Type B pancreatic cell (in vitro differentiated cells): Measurements from ENCODE around the gene HBS1L. TPM values are rescaled to one million over a fixed set of nuclear protein-coding genes. Genes with fewer than 3 reads are reported as not detected.

Source experiments
- DNase-seq: peaks from one replicate; pipeline ENCODE4 v3.0.0; 2021; ENCODE audit warnings: mixed read lengths; ENCODE audit not compliant: unreplicated experiment; ENCODE audit errors: extremely low spot score
- H3K27ac Mint-ChIP-seq: 2 replicates; pipeline ENCODE4 v1.8.0; 2021; ENCODE audit warnings: mild to moderate bottlenecking, mixed read lengths
- H3K27me3 Mint-ChIP-seq: 2 replicates; pipeline ENCODE4 v1.8.0; 2021; ENCODE audit warnings: mixed read lengths
- H3K36me3 Mint-ChIP-seq: 2 replicates; pipeline ENCODE4 v1.8.0; 2021; ENCODE audit warnings: mixed read lengths
- H3K4me1 Mint-ChIP-seq: one replicate; pipeline ENCODE4 v1.8.0; 2021; ENCODE audit warnings: mixed read lengths; ENCODE audit not compliant: unreplicated experiment
- H3K4me3 Mint-ChIP-seq: 2 replicates; pipeline ENCODE4 v1.8.0; 2021; ENCODE audit warnings: mild to moderate bottlenecking, mixed read lengths
- H3K9me3 Mint-ChIP-seq: 2 replicates; pipeline ENCODE4 v1.8.0; 2021; ENCODE audit warnings: mixed read lengths
- CTCF ChIP-seq: fragments of 200-600 bp; sonication (generic); conservative IDR thresholded peaks from 2 replicates; pipeline ENCODE4 v1.5.0; 2021; ENCODE audit warnings: antibody characterized with exemption, mild to moderate bottlenecking
- total RNA-seq: library from RNA; stranded (reverse); gene quantifications from 2 replicates; pipeline ENCODE4 v1.2.1, GENCODE V29; 2021; ENCODE audit warnings: low replicate concordance

Gene HBS1L
- total RNA-seq, 1 donor from 2014 or later: 71.0 TPM

- Mint-ChIP-seq H3K4me3 (no peak overlapping the region), H3K27me3 (no peaks in the 10 kb centered on the region), H3K4me1 (peaks cover 12% of the 10 kb centered on the region), H3K27ac (no peak overlapping the region), H3K36me3 (no peaks in the 10 kb centered on the region), H3K9me3 (no peaks in the 10 kb centered on the region)
- DNase-seq: no peak
- TF ChIP-seq CTCF: no peak
Observed at GRCh38 chr6:134938896-134939295, 115.7 kb downstream of the HBS1L start.

GRCh38 chr6:134937426-134937825 is 117.2 kb downstream of the HBS1L start:
- no peak for TF ChIP-seq CTCF
- no peak overlapping the region for H3K4me3 Mint-ChIP-seq
- H3K27me3 Mint-ChIP-seq: no peaks in the 10 kb centered on the region
- H3K27ac Mint-ChIP-seq: no peak overlapping the region
- H3K4me1 Mint-ChIP-seq: peaks cover 12% of the 10 kb centered on the region
- H3K9me3 Mint-ChIP-seq: no peaks in the 10 kb centered on the region
- no peak for DNase-seq
- no peaks in the 10 kb centered on the region for H3K36me3 Mint-ChIP-seq

- no peaks in the 10 kb centered on the region for H3K9me3 Mint-ChIP-seq
- DNase-seq: no peak
- no peak overlapping the region for H3K4me3 Mint-ChIP-seq
- peaks cover 12% of the 10 kb centered on the region for H3K4me1 Mint-ChIP-seq
- H3K36me3 Mint-ChIP-seq: no peaks in the 10 kb centered on the region
- no peaks in the 10 kb centered on the region for H3K27me3 Mint-ChIP-seq
- TF ChIP-seq CTCF: no peak
- peak overlapping the region; percentile 35 for H3K27ac Mint-ChIP-seq
Observed at GRCh38 chr6:134936931-134937330, 117.7 kb downstream of the HBS1L start.

GRCh38 chr6:134936476-134936875 is 118.1 kb downstream of the HBS1L start:
- no peaks in the 10 kb centered on the region for H3K9me3 Mint-ChIP-seq
- H3K36me3 Mint-ChIP-seq: no peaks in the 10 kb centered on the region
- H3K27ac Mint-ChIP-seq: peak overlapping the region; percentile 35
- no peak for DNase-seq
- peaks cover 12% of the 10 kb centered on the region for H3K4me1 Mint-ChIP-seq
- no peak for TF ChIP-seq CTCF
- H3K4me3 Mint-ChIP-seq: no peak overlapping the region
- H3K27me3 Mint-ChIP-seq: no peaks in the 10 kb centered on the region

GRCh38 chr6:134934793-134935485 is 119.7 kb downstream of the HBS1L start:
- no peak overlapping the region for H3K27ac Mint-ChIP-seq
- DNase-seq: no peak
- peaks cover 12% of the 10 kb centered on the region for H3K4me1 Mint-ChIP-seq
- H3K4me3 Mint-ChIP-seq: no peak overlapping the region
- H3K9me3 Mint-ChIP-seq: no peaks in the 10 kb centered on the region
- no peaks in the 10 kb centered on the region for H3K36me3 Mint-ChIP-seq
- no peak for TF ChIP-seq CTCF
- H3K27me3 Mint-ChIP-seq: no peaks in the 10 kb centered on the region
